Right lobe of liver (tissue), 4 donors: Measurements from ENCODE around the gene KCNMA1.

Experiments used
- POLR2A ChIP-seq: fragments of 450-650 bp; IDR thresholded peaks from one replicate; pipeline ENCODE4 v1.6.1; 2017; ENCODE audit warnings: antibody characterized with exemption, mild to moderate bottlenecking
- TF ChIP-seq, protein P1 (sequence below), 4 donors: fragments of 200-600 bp in 3 of 4; fragments of 450-650 bp in 1 of 4; IDR thresholded peaks; one replicate each; pipeline versions ENCODE4 v1.5.1 to v1.8.0; 2016 to 2022; ENCODE audit warnings: antibody characterized with exemption in 4 of 4, mild to moderate bottlenecking in 2 of 4
- donor health status: DM: no; HTN: no; CAD: no.
- donor health status: DM: no; HTN: no; CAD: no.
- donor health status: DM: no; HTN: yes; CAD: no.

DNA sequence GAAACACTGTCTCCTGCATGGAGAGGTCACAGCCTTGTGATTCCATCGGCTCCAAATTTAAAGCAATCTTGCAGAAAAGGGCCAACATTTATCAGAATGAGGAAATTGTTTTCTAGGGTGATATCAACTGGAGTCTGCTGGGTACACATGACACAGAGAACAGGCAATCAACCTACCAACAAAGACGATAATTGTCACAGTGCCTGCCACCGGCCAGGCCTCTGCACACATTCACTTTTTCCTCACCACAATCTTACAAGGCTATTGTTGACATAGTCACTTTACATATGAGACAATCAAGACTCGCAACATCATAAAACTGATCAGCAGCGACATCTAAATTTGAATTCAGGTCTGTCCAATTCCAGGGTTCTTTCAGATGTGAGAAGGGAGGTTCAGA, 189.4 kb downstream of the KCNMA1 start:
- TF ChIP-seq, protein P1, sequence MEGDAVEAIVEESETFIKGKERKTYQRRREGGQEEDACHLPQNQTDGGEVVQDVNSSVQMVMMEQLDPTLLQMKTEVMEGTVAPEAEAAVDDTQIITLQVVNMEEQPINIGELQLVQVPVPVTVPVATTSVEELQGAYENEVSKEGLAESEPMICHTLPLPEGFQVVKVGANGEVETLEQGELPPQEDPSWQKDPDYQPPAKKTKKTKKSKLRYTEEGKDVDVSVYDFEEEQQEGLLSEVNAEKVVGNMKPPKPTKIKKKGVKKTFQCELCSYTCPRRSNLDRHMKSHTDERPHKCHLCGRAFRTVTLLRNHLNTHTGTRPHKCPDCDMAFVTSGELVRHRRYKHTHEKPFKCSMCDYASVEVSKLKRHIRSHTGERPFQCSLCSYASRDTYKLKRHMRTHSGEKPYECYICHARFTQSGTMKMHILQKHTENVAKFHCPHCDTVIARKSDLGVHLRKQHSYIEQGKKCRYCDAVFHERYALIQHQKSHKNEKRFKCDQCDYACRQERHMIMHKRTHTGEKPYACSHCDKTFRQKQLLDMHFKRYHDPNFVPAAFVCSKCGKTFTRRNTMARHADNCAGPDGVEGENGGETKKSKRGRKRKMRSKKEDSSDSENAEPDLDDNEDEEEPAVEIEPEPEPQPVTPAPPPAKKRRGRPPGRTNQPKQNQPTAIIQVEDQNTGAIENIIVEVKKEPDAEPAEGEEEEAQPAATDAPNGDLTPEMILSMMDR (IDR thresholded peaks at IDR 0.05), result no peak
- TF ChIP-seq POLR2A, result no peak
